GM12875 (cell line): ENCODE measurements around the gene KIAA0319L.

Experiments
- H3K4me3 ChIP-seq: one replicate; pipeline ENCODE4 v1.5.1; 2011; ENCODE audit warnings: low read depth, low read length, control low read depth
- CTCF ChIP-seq: IDR thresholded peaks from 2 replicates; pipeline ENCODE4 v1.5.1; 2011; ENCODE audit warnings: low read depth, mild to moderate bottlenecking, control low read depth, inconsistent platforms, low read length, moderate library complexity, borderline replicate concordance; ENCODE audit not compliant: insufficient read depth

Gene KIAA0319L

GRCh38 chr1:35451125-35451528 lies 106.1 kb downstream of the KIAA0319L start:
- TF ChIP-seq CTCF, result peak; percentile 80
- no peak overlapping the region for H3K4me3 ChIP-seq

- H3K4me3 ChIP-seq, result no peak overlapping the region
- no peak for TF ChIP-seq CTCF
Observed at GRCh38 chr1:35449334-35450008, 107.7 kb downstream of the KIAA0319L start.

- no peak for TF ChIP-seq CTCF
- H3K4me3 ChIP-seq, result no peak overlapping the region
Observed at GRCh38 chr1:35448344-35448801, 108.8 kb downstream of the KIAA0319L start.

GRCh38 chr1:35447278-35447677 lies 109.9 kb downstream of the KIAA0319L start:
- H3K4me3 ChIP-seq, result no peak overlapping the region

GRCh38 chr1:35444519-35444774 lies 112.8 kb downstream of the KIAA0319L start:
- H3K4me3 ChIP-seq, result no peak overlapping the region
- TF ChIP-seq CTCF, result no peak

More at GRCh38 chr1:35447278-35447677, 109.9 kb downstream of the KIAA0319L start:
- no peak for TF ChIP-seq CTCF

- TF ChIP-seq CTCF, result peak; percentile 25; the same call in 1 of the 2 replicates
- H3K4me3 ChIP-seq, result no peak overlapping the region
Observed at GRCh38 chr1:35443768-35444518, 113.3 kb downstream of the KIAA0319L start.

GRCh38 chr1:35442734-35443133 lies 114.5 kb downstream of the KIAA0319L start:
- no peak overlapping the region for H3K4me3 ChIP-seq
- TF ChIP-seq CTCF, result no peak
